HG03378 (cell line): ENCODE measurements around the gene BLOC1S4.
"Not testable (repeated sequence)": the region's sequence is repeated elsewhere in the genome, so short reads cannot be mapped to it uniquely, and the experiment has no call there.

Source experiments
- ATAC-seq: cut with Tn5 transposase; IDR thresholded peaks from one replicate; pipeline ENCODE4 v1.9.1; 2021; ENCODE audit warnings: mild to moderate bottlenecking, moderate library complexity; ENCODE audit not compliant: unreplicated experiment

Gene BLOC1S4

GRCh38 chr4:6716958-6717655 is 1.1 kb downstream of the BLOC1S4 start:
- ATAC-seq, result no peak

DNA sequence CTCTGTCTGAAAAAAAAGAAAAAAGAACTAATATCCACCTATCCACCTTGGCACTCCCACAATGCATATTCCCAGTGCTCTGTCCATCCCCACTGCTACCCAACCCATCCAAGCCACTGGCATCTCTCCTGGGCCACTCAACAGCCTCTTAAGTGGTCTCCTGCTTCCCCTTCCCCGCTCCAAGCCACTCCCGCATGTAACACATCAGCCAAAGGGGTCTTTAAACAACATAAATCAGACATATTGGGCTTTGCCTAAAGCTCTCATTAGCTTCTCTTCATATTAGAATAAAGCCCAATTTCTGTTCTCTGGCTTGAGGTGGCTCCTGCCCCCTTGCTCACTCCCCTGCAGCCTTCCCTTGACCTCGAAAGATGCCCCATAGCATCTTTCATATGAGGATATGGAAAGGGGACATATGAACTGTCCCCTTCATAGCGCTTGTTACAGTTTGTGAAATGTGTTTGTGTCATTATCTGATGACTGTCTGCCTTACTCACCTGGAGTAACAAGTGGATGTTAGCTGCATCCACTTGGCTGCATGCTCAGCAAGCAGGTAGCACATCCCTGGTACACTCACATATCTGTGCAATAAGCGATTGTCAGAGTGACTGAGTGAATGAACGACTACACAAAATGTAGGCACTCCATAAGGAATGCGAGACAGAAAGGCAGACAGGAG is 3.1 kb downstream of the BLOC1S4 start:
- no peak for ATAC-seq

GRCh38 chr4:6719611-6720179 is 3.7 kb downstream of the BLOC1S4 start:
- no peak for ATAC-seq

DNA sequence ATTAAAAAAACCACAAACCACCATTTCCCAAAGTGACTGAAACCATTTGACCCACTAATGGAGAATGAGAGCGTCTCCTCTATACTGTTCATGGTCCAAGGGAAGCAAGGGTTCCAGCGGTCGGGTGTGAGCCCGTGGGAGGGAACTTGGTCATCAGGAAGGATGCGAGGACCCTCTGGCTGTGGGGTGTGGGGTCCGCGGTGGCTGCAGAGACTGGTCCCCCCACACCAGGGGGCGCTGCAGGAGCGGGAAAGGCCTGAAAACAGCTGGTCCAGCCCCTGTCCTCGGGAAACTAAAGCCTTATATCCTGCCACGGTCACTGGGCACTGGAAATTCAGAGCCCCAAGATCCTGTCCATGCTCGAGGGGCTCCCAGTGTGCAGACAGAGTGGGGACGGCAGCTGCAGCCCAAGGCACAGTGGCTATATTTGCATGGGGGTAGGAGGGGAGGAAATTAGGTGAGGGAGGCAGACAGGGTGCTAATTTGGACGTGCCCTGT is 4.3 kb downstream of the BLOC1S4 start:
- no peak for ATAC-seq

DNA sequence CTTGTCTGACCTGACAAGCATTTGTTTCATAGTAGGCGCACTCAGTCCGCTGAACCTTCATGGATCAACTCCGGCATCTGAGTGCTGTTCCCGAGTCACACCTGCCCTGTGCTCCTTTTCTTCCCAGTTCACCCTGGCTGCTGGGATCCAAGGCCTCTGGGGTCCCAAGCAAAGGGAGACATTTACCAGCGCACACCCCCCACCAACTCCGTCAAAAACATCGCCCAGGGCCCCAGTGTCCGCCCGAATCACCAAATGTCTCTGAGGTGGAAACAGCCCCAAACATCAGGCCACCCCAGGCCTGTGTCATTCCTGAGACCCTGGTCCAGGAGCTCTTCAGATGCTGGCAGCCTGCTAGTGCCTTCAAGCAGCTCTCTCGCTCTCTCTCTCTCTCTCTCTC is 5.1 kb downstream of the BLOC1S4 start:
- no peak for ATAC-seq

DNA sequence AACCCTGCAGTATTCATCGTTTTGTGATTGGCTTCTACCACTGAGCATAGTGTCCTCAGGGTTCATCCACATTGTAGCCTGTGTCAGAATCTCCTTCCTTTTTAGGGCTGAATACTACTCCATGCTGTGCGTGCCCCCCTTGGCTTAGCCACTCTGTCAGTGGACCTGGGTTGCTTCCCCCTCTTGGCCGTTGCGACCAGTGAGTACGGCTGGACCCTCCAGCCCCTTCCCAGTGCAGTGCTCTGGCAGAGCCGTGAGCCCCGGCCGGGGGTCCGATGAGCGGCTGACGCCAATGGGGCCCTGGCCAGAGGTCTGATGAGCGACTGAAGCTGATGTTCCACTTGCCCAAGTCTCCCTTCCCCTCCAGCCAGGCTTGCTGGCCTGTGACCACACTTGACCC is 6.9 kb downstream of the BLOC1S4 start:
- no peak for ATAC-seq

DNA sequence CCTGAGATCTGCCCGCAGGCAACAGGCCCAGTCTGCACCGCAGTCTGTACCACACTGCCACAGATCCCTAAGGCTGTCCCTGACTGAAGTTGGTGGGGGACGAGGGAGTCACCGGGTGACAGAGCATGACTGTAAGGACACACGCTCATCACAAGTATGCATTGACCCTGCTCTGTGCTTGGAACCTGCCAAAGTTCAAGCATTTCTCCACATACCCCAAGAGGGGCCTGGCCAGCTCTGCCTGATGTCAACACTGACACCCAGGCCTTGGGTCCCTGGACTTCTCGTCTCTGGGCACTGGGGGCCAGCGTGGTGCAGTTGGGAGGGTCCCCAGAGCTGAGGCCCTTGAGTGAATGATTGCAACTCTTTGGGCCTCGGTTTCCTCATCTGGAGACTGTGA is 7.9 kb downstream of the BLOC1S4 start:
- no peak for ATAC-seq

GRCh38 chr4:6724421-6725111 is 8.6 kb downstream of the BLOC1S4 start:
- ATAC-seq, result no peak

DNA sequence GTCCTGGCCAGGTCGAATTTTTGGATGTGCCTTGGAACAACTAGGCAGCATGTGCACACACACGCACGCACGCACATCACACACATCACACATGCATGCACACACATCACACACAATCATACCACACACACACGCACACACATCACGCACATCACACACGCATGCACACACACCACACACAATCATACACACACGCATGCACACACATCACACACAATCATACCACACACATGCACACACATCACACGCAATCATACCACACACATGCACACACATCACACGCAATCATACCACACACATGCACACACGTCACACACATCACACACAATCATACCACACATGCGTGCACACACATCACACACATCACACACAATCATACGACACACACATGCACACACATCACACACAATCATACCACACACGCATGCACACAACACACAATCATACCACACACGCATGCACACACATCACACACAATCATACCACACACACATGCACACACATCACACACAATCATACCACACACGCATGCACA is 9.5 kb downstream of the BLOC1S4 start:
- ATAC-seq, result not testable (repeated sequence)

- no peak for ATAC-seq
These were observed 11.3 kb downstream of the BLOC1S4 start for GRCh38 chr4:6727081-6727942.

DNA sequence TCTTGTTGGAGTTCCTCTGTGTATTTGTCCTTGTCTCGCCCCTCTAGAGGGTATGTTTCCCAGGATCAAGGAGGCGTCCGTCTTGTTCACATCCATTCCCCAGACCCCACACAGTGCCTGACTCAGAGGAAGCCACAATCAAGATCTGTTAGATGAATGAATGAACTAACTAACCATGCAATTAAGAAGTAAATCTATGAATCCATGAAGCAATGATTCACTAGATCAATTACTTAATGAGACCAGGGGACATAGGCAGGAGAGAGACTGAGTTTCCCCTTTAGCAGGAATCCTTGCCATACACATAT is 11.9 kb downstream of the BLOC1S4 start:
- ATAC-seq, result no peak

DNA sequence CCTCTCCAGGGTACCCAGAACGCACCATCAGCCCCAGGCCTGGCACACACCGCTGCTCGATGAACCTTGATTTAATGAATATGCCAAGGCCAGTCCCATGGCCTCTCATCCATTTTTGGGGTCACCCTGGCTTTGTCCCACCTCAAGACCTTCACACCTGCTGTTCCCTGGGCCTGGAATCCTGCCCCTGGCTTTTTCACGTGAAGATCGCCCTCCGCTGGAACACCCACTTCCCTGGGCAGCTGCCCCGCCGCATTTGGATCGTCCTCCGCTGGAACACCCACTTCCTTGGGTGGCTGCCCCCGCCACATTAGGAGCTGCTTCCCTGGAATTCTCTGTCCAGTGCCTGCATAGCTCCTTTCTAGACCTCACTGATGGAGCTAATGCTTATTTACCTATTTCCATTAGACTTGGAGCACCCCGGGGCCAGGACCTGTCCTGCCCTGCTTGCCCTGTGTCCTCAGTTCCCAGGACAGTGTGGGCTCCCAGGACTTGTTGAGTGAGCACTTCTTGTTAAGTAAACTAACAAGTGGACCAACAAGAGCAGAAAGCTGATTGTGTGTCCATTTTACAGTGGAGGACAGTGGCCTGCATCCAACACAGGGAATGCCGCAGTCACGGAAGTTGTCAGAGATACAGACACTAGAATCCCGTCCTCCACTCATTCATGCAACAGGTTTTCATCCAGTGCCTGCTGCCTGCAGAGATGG is 12.5 kb downstream of the BLOC1S4 start:
- ATAC-seq, result no peak

DNA sequence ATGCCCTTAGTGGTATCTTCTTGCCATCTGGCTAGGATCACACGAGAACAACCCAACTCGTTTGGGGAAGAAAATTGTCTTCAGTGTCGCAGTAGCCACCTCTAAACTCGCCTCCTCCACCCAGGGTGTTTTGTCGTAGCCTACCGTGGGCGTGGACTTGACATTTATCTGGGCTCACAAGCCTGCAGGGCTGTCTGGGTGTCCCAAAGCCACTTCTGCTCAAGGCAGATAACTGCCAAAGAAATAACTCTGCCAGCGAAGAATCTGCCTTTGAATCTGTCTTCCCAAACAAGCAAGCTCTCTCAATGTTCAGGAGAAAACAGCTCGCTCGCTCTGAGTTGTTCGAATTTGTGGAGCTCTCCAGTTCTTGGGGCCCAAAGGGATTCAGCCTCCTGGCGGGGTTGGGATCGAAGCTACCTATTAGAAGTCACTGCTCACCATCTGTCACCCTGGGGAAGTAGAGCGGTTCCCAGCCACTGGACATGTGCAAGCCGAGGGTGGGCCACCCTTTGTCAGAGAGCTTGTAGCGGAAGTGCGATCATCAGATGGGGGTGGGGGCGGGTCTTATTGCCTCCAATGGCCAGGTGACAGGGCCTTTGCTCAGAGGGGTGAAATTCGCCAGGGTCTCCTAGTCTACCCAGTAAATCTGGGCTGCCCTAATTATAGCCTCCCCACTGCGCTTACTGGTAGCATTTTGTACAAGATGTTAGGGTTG is 14.8 kb downstream of the BLOC1S4 start:
- no peak for ATAC-seq

GRCh38 chr4:6731318-6731675 is 15.3 kb downstream of the BLOC1S4 start:
- ATAC-seq, result no peak

DNA sequence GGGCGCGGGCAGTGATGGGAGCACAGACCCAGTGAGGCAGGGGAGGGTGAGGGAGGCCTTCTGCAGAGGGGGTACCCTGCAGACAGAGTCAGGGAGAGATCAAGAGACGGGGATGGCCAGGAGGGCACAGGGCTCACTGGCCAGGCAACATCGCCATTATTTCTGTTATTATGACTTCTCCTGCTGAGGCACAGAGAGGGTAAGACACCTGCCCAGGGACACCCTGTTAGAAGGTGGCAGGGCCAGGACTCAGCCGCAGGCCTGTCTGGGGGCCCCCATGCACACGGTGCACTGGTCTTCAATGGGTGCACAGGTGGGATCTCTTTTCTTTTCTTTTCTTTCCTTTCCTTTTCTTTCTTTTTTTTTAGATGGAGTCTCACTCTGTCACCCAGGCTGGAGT is 15.8 kb downstream of the BLOC1S4 start:
- ATAC-seq, result no peak

DNA sequence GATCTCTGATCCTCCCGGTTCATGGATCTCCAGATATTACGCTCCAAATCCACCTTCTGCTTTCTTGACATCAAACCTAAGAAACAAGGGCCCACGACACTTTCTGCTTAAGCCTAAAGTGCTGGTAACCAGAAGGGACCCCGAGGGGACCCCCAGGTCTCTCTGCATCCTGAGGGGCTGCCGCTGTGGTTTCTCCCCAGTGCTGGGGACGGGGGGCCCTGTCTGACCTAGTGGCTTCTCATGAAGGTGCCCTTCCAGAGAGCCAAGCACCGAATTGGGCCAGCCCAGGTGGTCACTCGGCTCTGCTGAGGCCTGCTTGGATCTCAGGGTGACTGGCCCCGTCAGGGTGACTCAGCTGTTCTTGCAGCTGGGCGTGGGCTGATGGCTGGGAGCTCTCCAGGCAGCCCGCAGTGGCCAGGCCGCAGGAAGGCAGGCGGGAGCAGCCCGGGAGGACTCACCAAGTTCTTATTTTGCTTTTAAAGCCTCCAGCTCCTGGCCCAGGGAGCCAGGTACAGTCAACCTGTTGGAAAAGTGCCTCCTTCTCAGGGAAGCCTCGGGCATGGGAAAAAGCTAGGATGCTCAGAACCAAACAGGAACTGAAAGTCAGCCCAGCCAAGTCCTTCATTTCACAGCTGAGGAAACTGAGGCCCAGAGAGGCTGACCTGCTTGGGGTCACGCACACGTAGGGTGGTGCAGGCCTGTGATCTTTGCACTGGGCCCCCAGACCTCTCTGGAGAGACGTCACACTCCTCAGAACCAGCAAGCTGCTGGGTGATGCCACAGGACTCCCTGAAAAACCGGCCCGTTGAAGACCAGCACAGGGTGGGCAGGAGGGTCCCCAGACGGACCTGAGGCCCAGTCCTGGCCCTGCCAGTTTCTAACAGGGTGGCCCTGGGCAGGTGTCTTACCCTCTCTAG is 16.7 kb downstream of the BLOC1S4 start:
- ATAC-seq, result no peak

DNA sequence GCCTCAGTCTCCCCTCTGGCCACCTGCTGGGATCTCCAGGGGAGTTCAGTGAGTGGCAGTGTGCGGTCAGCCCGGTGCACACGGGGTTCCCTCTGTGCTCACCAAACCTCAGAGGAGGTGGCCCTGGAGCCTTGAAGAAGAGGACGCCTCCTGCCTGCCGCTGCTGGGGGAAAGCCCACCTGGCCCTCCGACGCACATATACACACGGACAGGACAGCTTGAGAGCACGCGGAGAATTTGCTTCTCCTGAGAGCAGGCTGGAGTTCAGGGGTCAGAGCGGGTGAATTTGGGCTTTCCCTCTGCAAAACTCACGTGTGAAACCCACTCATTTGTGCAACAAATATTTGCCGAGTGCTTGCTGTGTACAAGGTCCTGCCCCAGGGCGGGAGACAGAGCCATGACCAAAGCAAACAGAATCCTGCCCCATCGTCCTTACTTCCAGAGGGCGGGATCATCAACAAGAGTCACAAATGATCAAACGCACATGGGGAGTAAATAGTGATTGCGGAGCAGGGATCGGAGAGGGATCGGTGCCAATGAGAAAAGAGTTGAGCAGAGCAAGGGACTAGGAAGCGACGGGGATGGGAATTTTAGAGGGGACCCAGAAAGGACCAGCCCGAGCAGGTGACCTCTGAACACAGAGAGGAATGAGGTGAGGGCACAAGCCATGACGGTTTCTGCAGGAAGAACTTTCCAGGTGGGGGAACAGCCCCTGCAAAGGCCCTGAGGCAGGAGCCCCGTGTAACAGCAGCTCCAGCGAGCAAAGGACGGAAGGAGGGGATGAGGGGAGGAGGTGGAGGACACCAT is 17.6 kb downstream of the BLOC1S4 start:
- ATAC-seq, result no peak
